VCaP (cell line): Measurements from ENCODE around the gene NMS.

Experiments used
- H3K27ac ChIP-seq: fragments of 450-650 bp; 2 replicates; pipeline ENCODE4 v1.5.1; 2017
- CTCF ChIP-seq: fragments of 450-650 bp; conservative IDR thresholded peaks from 2 replicates; pipeline ENCODE4 v1.5.1; 2017; ENCODE audit warnings: mild to moderate bottlenecking, moderate library complexity

Gene NMS

GRCh38 chr2:100522430-100522829 is 52.1 kb downstream of the NMS start:
- H3K27ac ChIP-seq, result no peak overlapping the region
- TF ChIP-seq CTCF, result no peak

- no peak for TF ChIP-seq CTCF
- no peak overlapping the region for H3K27ac ChIP-seq
These were observed 54.0 kb downstream of the NMS start for GRCh38 chr2:100524331-100524730.

- H3K27ac ChIP-seq, result no peak overlapping the region
- TF ChIP-seq CTCF, result no peak
These were observed 56.6 kb downstream of the NMS start for GRCh38 chr2:100526868-100527267.

- H3K27ac ChIP-seq, result no peak overlapping the region
- TF ChIP-seq CTCF, result no peak
These were observed 57.2 kb downstream of the NMS start for GRCh38 chr2:100527440-100528015.

- H3K27ac ChIP-seq, result no peak overlapping the region
- no peak for TF ChIP-seq CTCF
These were observed 58.9 kb downstream of the NMS start for GRCh38 chr2:100529176-100529575.

GRCh38 chr2:100529900-100530299 is 59.6 kb downstream of the NMS start:
- TF ChIP-seq CTCF, result no peak

More at GRCh38 chr2:100529900-100530299, 59.6 kb downstream of the NMS start:
- no peak overlapping the region for H3K27ac ChIP-seq
